ENCODE measurements around the gene TMA7. TPM values are rescaled to one million over a fixed set of nuclear protein-coding genes. Genes with fewer than 3 reads are reported as not detected.

Gene TMA7
- total and polyA plus RNA-seq, 4 donors, result 75.2 to 241 (median 113) TPM

DNA sequence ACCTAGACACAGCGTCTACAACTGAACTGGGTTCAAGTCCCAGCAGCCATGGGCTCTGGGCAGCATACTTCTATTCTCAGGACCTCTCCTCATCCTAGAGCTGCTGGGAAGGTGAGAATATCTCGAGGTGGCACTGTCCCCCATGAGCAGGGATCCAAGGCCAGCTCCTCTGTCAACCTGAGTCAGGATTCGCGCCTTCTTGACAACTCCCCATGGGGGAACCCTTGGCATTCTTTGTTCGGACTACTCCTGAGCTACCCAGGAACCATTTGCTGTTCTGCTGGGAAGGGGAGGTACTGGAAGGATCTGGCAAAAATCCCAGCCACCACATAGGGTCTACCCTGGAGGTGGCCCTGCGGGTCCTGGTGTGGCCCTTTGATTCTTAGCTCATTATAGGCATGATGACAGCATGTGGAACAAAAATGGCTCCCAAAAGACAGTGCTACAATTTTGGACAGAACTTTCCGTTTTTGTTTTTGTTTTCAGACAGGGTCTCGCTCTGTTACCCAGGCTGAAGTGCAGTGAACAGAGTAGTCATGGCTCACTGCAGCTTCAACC, 32.4 kb upstream of the TMA7 start (continued):
- TF ChIP-seq HNF4G (IDR thresholded peaks at IDR 0.05), result no peak
- TF ChIP-seq, protein P1, sequence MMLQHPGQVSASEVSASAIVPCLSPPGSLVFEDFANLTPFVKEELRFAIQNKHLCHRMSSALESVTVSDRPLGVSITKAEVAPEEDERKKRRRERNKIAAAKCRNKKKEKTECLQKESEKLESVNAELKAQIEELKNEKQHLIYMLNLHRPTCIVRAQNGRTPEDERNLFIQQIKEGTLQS (IDR thresholded peaks at IDR 0.05), result no peak
- no peak for TF ChIP-seq RXRA (IDR thresholded peaks at IDR 0.05)
- no peak for TF ChIP-seq YY1 (IDR thresholded peaks at IDR 0.05)
- TF ChIP-seq HNF4A (conservative IDR thresholded peaks at IDR 0.05), result no peak
- no peak for TF ChIP-seq EGR1 (IDR thresholded peaks at IDR 0.05; ENCODE audit: low read depth in 2 of 2)
- no peak for TF ChIP-seq GABPA (IDR thresholded peaks at IDR 0.05 in 1 of 2, conservative IDR thresholded peaks at IDR 0.05 in 1 of 2)
- no peak for TF ChIP-seq FOXA1 (IDR thresholded peaks at IDR 0.05)
- TF ChIP-seq NR2F2 (IDR thresholded peaks at IDR 0.05), result no peak

- no peak for DNase-seq (ENCODE audit: low spot score)
- Histone ChIP-seq H3K36me3 (ENCODE audit: control insufficient read depth in 4 of 4, insufficient read depth in 3 of 4, low read depth in 1 of 4, low read length in 3 of 4) (peaks cover 31 to 97% (median 47%) of the 10 kb centered on the region in 4 donors), H3K27ac (ENCODE audit: low read depth in 1 of 2, low read length in 2 of 2) (no peak overlapping the region), H3K9me3 (ENCODE audit: control insufficient read depth in 4 of 4, low read length in 3 of 4) (no peaks in the 10 kb centered on the region), H3K4me3 (ENCODE audit: low read depth in 1 of 3, low read length in 3 of 3) (no peak overlapping the region), H3K9ac (ENCODE audit: low read depth in 1 of 2, low read length in 2 of 2) (no peak overlapping the region), H3K27me3 (ENCODE audit: control insufficient read depth in 4 of 4, insufficient read depth in 4 of 4, low read length in 3 of 4) (no peaks in the 10 kb centered on the region), H3K4me1 (ENCODE audit: control insufficient read depth in 4 of 4, insufficient read depth in 4 of 4, low read length in 3 of 4) (no peaks in the 10 kb centered on the region)
- TF ChIP-seq NR2F2 (IDR thresholded peaks at IDR 0.05) (no peak), CTCF (IDR thresholded peaks at IDR 0.05; ENCODE audit: low read depth, low read length, missing input control) (no peak), ZBTB33 (IDR thresholded peaks at IDR 0.05) (no peak), MAX (IDR thresholded peaks at IDR 0.05) (no peak), JUND (IDR thresholded peaks at IDR 0.05) (no peak), EGR1 (IDR thresholded peaks at IDR 0.05; ENCODE audit: low read depth in 2 of 2) (no peak), FOXA2 (IDR thresholded peaks at IDR 0.05) (no peak), RXRA (IDR thresholded peaks at IDR 0.05) (no peak), TAF1 (conservative IDR thresholded peaks at IDR 0.05) (no peak), RAD21 (IDR thresholded peaks at IDR 0.05) (no peak), YY1 (IDR thresholded peaks at IDR 0.05) (no peak), FOXA1 (IDR thresholded peaks at IDR 0.05) (no peak), SP1 (IDR thresholded peaks at IDR 0.05) (no peak)
- TF ChIP-seq, protein P1 (IDR thresholded peaks at IDR 0.05), result no peak
- WGBS, result 87% methylated on average over 4 of the region's 4 CpGs
Measured at GRCh38 chr3:48408823-48409281, 31.2 kb upstream of the TMA7 start.

Measured in liver (tissue), 9 donors.